Endothelial cell of umbilical vein (primary cell): ENCODE measurements around the gene ATP6V0D1. TPM values are rescaled to one million over a fixed set of nuclear protein-coding genes. Genes with fewer than 3 reads are reported as not detected.

ENCODE experiments used
- BruUV-seq: library from RNA; stranded (reverse); fragments of 400-500 nt; replicated peaks from 2 replicates; lab custom pipeline; 2021; lab: Mats Ljungman, UMichigan
- CTCF ChIA-PET: fragments of 300-600, 350-600 bp; sonication (Branson Sonifier 250); formaldehyde crosslinking; loops from one replicate; lab custom pipeline; 2021; ENCODE audit warnings: antibody characterized with exemption, inconsistent platforms; lab: Charles Lee
- POLR2A ChIA-PET: fragments of 300-600, 350-600 bp; sonication (Branson Sonifier 250); formaldehyde crosslinking; loops from one replicate; lab custom pipeline; 2021; ENCODE audit warnings: antibody characterized with exemption, inconsistent platforms; lab: Charles Lee
- DNase-seq: peaks from one replicate; pipeline ENCODE4 v3.0.0-alpha.2; 2011; ENCODE audit warnings: low read depth, low spot score
- FAIRE-seq: peaks from 2 replicates; lab custom pipeline; 2011; peaks lifted over from hg19 to GRCh38; lab: Jason Lieb, UNC
- H2AFZ ChIP-seq: 2 replicates; pipeline ENCODE4 v1.6.0; 2012; ENCODE audit warnings: low read depth, low read length, control low read depth, inconsistent platforms
- H3K27ac ChIP-seq: 2 replicates; pipeline ENCODE4 v1.5.1; 2011; ENCODE audit warnings: low read depth, mild to moderate bottlenecking, control low read depth, low read length, moderate library complexity; ENCODE audit not compliant: insufficient read depth
- H3K27me3 ChIP-seq, 2 experiments: 2 replicates each; pipeline versions ENCODE4 v1.6.0 to v1.6.1; 2011; ENCODE audit warnings: low read length in 2 of 2, mixed read lengths in 1 of 2; ENCODE audit not compliant: control insufficient read depth in 2 of 2, insufficient read depth in 2 of 2
- H3K36me3 ChIP-seq, 2 experiments: 2 replicates in 1 of 2; 3 replicates in 1 of 2; pipeline ENCODE4 v1.5.1; 2011; ENCODE audit warnings: low read length in 2 of 2, mild to moderate bottlenecking in 1 of 2, moderate library complexity in 1 of 2; ENCODE audit not compliant: control insufficient read depth in 2 of 2, insufficient read depth in 2 of 2; ENCODE audit errors: extremely low read depth in 1 of 2
- H3K4me1 ChIP-seq: 3 replicates; pipeline ENCODE4 v1.5.1; 2011; ENCODE audit warnings: mild to moderate bottlenecking, low read length; ENCODE audit not compliant: control insufficient read depth, insufficient read depth; ENCODE audit errors: extremely low read depth
- H3K4me2 ChIP-seq: 2 replicates; pipeline ENCODE4 v1.6.1; 2011; ENCODE audit warnings: low read length, control low read depth, mixed read lengths; ENCODE audit not compliant: insufficient read depth
- H3K4me3 ChIP-seq, 3 experiments: fragments of 200-600 bp in 1 of 3; sonication (generic), shearing (Covaris generic) in 1 of 3; replicated peaks in 1 of 3; 2 replicates each; pipeline ENCODE4 v1.5.1; 2011 to 2016; ENCODE audit warnings: control low read depth in 3 of 3, low read length in 3 of 3, mild to moderate bottlenecking in 2 of 3, inconsistent platforms in 1 of 3, low read depth in 1 of 3, moderate library complexity in 1 of 3; ENCODE audit not compliant: insufficient read depth in 1 of 3
- H3K79me2 ChIP-seq: 2 replicates; pipeline ENCODE4 v1.6.0; 2012; ENCODE audit warnings: low read length, inconsistent platforms; ENCODE audit not compliant: control insufficient read depth, insufficient read depth
- H3K9ac ChIP-seq: replicated peaks from 2 replicates; pipeline ENCODE3; 2011; ENCODE audit warnings: low read length, control low read depth; ENCODE audit not compliant: insufficient read depth; ENCODE audit errors: extremely low read depth
- H3K9me1 ChIP-seq: replicated peaks from 3 replicates; pipeline ENCODE4 v1.6.0; 2011; ENCODE audit warnings: mild to moderate bottlenecking, low read length; ENCODE audit not compliant: control insufficient read depth, insufficient read depth; ENCODE audit errors: extremely low read depth
- H3K9me3 ChIP-seq: replicated peaks from 2 replicates; pipeline ENCODE4 v1.5.1; 2012; ENCODE audit warnings: low read length, inconsistent platforms; ENCODE audit not compliant: control insufficient read depth, insufficient read depth
- H4K20me1 ChIP-seq: replicated peaks from 2 replicates; pipeline ENCODE3; 2011; ENCODE audit warnings: mild to moderate bottlenecking, low read length; ENCODE audit not compliant: control insufficient read depth, insufficient read depth; ENCODE audit errors: extremely low read depth
- CTCF ChIP-seq, 2 donors: IDR thresholded peaks; 1 replicate in 1 of 2; 2 replicates in 1 of 2; pipeline ENCODE4 v1.5.1; 2011; ENCODE audit warnings: low read length in 2 of 2, mild to moderate bottlenecking in 2 of 2, moderate library complexity in 2 of 2, control low read depth in 1 of 2, inconsistent platforms in 1 of 2, low read depth in 1 of 2; ENCODE audit not compliant: insufficient read depth in 1 of 2; ENCODE audit errors: extremely low read depth in 1 of 2
- EZH2 ChIP-seq: IDR thresholded peaks from 2 replicates; pipeline ENCODE4 v1.6.1; 2012; ENCODE audit warnings: borderline replicate concordance, low read depth, mild to moderate bottlenecking, moderate library complexity, low read length, inconsistent platforms; ENCODE audit not compliant: severe bottlenecking
- FOS ChIP-seq: IDR thresholded peaks from 2 replicates; pipeline ENCODE4 v1.6.1; 2011; ENCODE audit warnings: mild to moderate bottlenecking, low read length, moderate library complexity, borderline replicate concordance; ENCODE audit not compliant: insufficient read depth
- GATA2 ChIP-seq: IDR thresholded peaks from 2 replicates; pipeline ENCODE4 v1.7.0; 2011; ENCODE audit warnings: low read depth, mild to moderate bottlenecking, moderate library complexity, mixed read lengths, low read length; ENCODE audit not compliant: insufficient read length, insufficient read depth
- JUN ChIP-seq: IDR thresholded peaks from 2 replicates; pipeline ENCODE4 v1.6.1; 2011; ENCODE audit warnings: borderline replicate concordance, low read depth; ENCODE audit not compliant: insufficient read length, insufficient read depth
- MAX ChIP-seq: IDR thresholded peaks from 2 replicates; pipeline ENCODE4 v1.6.1; 2011; ENCODE audit not compliant: insufficient read depth, insufficient read length
- MYC ChIP-seq: IDR thresholded peaks from one replicate; pipeline ENCODE4 v1.6.1; 2011; ENCODE audit warnings: mild to moderate bottlenecking, low read depth, low read length
- POLR2A ChIP-seq: IDR thresholded peaks from 2 replicates; pipeline ENCODE4 v1.6.1; 2012; ENCODE audit warnings: low read depth, mild to moderate bottlenecking, control low read depth, low read length
- POLR2AphosphoS5 ChIP-seq: IDR thresholded peaks from 2 replicates; pipeline ENCODE4 v1.6.1; 2012; ENCODE audit warnings: low read depth, mild to moderate bottlenecking, control low read depth, low read length, moderate library complexity; ENCODE audit not compliant: insufficient read depth
- dilution Hi-C: fragments of 300-500 bp; cut with MboI; formaldehyde crosslinking; loops from one replicate; pipeline ENCODE4 v1.15.0; 2019; ENCODE audit warnings: low sequenced_read_pairs; ENCODE audit not compliant: extremely low pct_ligation_motif_present
- intact Hi-C: fragments of 100-400 bp; cut with micrococcal nuclease; formaldehyde crosslinking; loops from one replicate; pipeline ENCODE4 v1.10.0; 2022
- polyA plus RNA-seq, 4 experiments: library from polyadenylated mRNA; depleted of rRNA in 3 of 4; stranded (reverse) in 3 of 4; unstranded in 1 of 4; fragments of >200 nt; gene quantifications; 2 replicates each; pipeline versions ENCODE4 v1.2.1 to v1.2.3, GENCODE V29; 2011 to 2012; ENCODE audit warnings: missing spikeins in 1 of 4
- total RNA-seq: library from RNA; stranded (reverse); gene quantifications from 2 replicates; pipeline ENCODE4 v1.2.3, GENCODE V29; 2021

The ATP6V0D1 gene
- total and polyA plus RNA-seq, 2 donors (not counting 3 experiments of a cell fraction or from before 2014, with no cell fraction given), result 82.8 to 232 TPM

- no peak overlapping the region for H2AFZ ChIP-seq
- H3K27ac ChIP-seq, result no peak overlapping the region
- peaks cover 2% of the 10 kb centered on the region for H4K20me1 ChIP-seq
- FAIRE-seq (no peak), DNase-seq (no peak)
- H3K9ac ChIP-seq, result no peak overlapping the region
- intact Hi-C loops (no loop called here), dilution Hi-C loops (no loop called here)
- peaks cover 30% of the 10 kb centered on the region for H3K79me2 ChIP-seq
- ChIA-PET CTCF (interaction anchor here (1.5 to 2.2 kb wide), 3 partner anchors 9 to 44 kb away, joined by 4 to 7 read pairs (median 6); partner anchors contain the start of gene ATP6V0D1), POLR2A (no interaction called here)
- no peaks in the 10 kb centered on the region for H3K9me1 ChIP-seq
- no peak for TF ChIP-seq POLR2A
- TF ChIP-seq MAX, result no peak
- no peak for TF ChIP-seq MYC
- no peak for TF ChIP-seq EZH2
- no peak for TF ChIP-seq JUN
- TF ChIP-seq POLR2AphosphoS5, result no peak
- H3K27me3 ChIP-seq, result no peaks in the 10 kb centered on the region
- no TSS peak for BruUV-seq
- H3K36me3 ChIP-seq, result no peaks in the 10 kb centered on the region
- no peak overlapping the region for H3K4me2 ChIP-seq
- no peaks in the 10 kb centered on the region for H3K4me1 ChIP-seq
- H3K4me3 ChIP-seq, result no peak overlapping the region
- H3K9me3 ChIP-seq, result no peaks in the 10 kb centered on the region
Observed at GRCh38 chr16:67471758-67472384, 9.1 kb downstream of the ATP6V0D1 start.

GRCh38 chr16:67470359-67470758 lies 10.6 kb downstream of the ATP6V0D1 start:
- no peak overlapping the region for H3K27ac ChIP-seq
- FAIRE-seq (no peak), DNase-seq (no peak)
- peaks cover 24% of the 10 kb centered on the region for H3K79me2 ChIP-seq
- H3K27me3 ChIP-seq, result no peaks in the 10 kb centered on the region
- no peak overlapping the region for H2AFZ ChIP-seq
- dilution Hi-C loops (no loop called here), intact Hi-C loops (no loop called here)
- no peak overlapping the region for H3K4me2 ChIP-seq
- no peak overlapping the region for H3K9ac ChIP-seq
- ChIA-PET POLR2A (no interaction called here), CTCF (interaction anchor here (1.1 to 2.2 kb wide), 4 partner anchors 9 to 44 kb away, joined by 4 to 7 read pairs (median 6); partner anchors contain the start of gene ATP6V0D1)
- no peaks in the 10 kb centered on the region for H3K9me1 ChIP-seq
- peaks cover 4% of the 10 kb centered on the region for H3K4me1 ChIP-seq
- no peaks in the 10 kb centered on the region for H3K9me3 ChIP-seq
- H3K4me3 ChIP-seq, result no peak overlapping the region
- no TSS peak for BruUV-seq
- TF ChIP-seq POLR2A, result no peak
- TF ChIP-seq MYC, result no peak
- no peak for TF ChIP-seq CTCF (IDR thresholded peaks at IDR 0.05; ENCODE audit: extremely low read depth in 1 of 2, insufficient read depth in 1 of 2, low read depth in 1 of 2, low read length in 2 of 2)
- no peak for TF ChIP-seq GATA2
- TF ChIP-seq MAX, result no peak
- TF ChIP-seq FOS, result no peak
- no peak for TF ChIP-seq JUN
- H3K36me3 ChIP-seq, result no peaks in the 10 kb centered on the region
- no peaks in the 10 kb centered on the region for H4K20me1 ChIP-seq
